Measurements from ENCODE around the gene NCF4.

DNA sequence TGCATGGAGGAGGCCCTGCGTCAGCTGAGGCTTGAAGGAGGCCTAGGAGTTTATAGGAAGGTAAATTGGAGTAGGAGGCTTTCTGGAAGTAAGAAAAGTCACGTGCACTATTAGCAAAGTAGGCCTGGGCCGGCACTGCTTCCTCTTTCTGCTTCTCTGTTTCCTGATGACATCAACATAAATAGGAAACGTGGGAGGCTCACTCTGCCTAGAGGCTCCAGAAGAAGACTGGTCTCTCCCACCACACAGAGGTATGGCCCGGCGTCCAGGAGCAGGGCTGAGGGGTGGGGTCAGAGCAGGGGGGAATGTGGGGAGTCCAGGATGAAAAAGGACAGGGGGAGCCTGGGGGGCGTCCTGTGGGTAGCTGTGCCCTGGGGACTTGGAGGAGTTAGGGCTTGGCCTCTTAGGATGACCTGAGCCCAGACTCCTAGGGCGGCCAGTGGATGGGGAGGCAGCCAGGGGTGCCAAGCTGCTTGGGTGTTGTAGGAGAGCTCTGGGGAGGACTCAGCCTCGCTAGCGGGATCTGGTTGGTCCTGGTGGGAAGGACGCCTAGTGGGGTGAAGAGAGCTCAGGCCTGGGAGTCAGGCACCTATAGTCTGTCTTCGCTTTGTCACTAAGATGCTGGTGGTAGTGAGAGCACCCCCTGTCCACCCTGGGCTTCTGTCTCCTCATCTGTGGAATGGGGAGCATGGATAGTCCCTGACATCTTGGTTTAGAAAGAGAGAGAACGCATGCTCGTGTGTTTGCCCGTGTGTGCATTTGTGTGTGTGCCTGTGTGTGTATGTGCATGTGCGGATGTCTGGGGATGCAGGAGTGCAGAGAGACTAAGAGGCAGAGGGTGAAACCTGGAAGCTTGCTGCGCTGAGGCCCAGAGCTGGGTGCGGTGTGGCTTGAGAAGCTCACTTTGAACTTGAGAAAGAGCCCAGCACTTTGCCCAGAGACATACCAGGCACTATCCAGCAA, 52.9 kb downstream of the NCF4 start, which contains the start of gene CSF2RB:
- no peak for TF ChIP-seq POLR2A (IDR thresholded peaks at IDR 0.05)
- TF ChIP-seq, protein P1, sequence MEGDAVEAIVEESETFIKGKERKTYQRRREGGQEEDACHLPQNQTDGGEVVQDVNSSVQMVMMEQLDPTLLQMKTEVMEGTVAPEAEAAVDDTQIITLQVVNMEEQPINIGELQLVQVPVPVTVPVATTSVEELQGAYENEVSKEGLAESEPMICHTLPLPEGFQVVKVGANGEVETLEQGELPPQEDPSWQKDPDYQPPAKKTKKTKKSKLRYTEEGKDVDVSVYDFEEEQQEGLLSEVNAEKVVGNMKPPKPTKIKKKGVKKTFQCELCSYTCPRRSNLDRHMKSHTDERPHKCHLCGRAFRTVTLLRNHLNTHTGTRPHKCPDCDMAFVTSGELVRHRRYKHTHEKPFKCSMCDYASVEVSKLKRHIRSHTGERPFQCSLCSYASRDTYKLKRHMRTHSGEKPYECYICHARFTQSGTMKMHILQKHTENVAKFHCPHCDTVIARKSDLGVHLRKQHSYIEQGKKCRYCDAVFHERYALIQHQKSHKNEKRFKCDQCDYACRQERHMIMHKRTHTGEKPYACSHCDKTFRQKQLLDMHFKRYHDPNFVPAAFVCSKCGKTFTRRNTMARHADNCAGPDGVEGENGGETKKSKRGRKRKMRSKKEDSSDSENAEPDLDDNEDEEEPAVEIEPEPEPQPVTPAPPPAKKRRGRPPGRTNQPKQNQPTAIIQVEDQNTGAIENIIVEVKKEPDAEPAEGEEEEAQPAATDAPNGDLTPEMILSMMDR (IDR thresholded peaks at IDR 0.05) = no peak
